Endothelial cell of umbilical vein (primary cell): ENCODE data around the gene ERO1A. TPM values are rescaled to one million over a fixed set of nuclear protein-coding genes. Genes with fewer than 3 reads are reported as not detected.

Source experiments
- BruUV-seq: library from RNA; stranded (reverse); fragments of 400-500 nt; replicated peaks from 2 replicates; lab custom pipeline; 2021; lab: Mats Ljungman, UMichigan
- CTCF ChIA-PET: fragments of 300-600, 350-600 bp; sonication (Branson Sonifier 250); formaldehyde crosslinking; loops from one replicate; lab custom pipeline; 2021; ENCODE audit warnings: antibody characterized with exemption, inconsistent platforms; lab: Charles Lee
- POLR2A ChIA-PET: fragments of 300-600, 350-600 bp; sonication (Branson Sonifier 250); formaldehyde crosslinking; loops from one replicate; lab custom pipeline; 2021; ENCODE audit warnings: antibody characterized with exemption, inconsistent platforms; lab: Charles Lee
- DNase-seq: peaks from one replicate; pipeline ENCODE4 v3.0.0-alpha.2; 2011; ENCODE audit warnings: low read depth, low spot score
- FAIRE-seq: peaks from 2 replicates; lab custom pipeline; 2011; peaks lifted over from hg19 to GRCh38; lab: Jason Lieb, UNC
- H2AFZ ChIP-seq: 2 replicates; pipeline ENCODE4 v1.6.0; 2012; ENCODE audit warnings: low read depth, low read length, control low read depth, inconsistent platforms
- H3K27ac ChIP-seq: 2 replicates; pipeline ENCODE4 v1.5.1; 2011; ENCODE audit warnings: low read depth, mild to moderate bottlenecking, control low read depth, low read length, moderate library complexity; ENCODE audit not compliant: insufficient read depth
- H3K27me3 ChIP-seq, 2 experiments: 2 replicates each; pipeline versions ENCODE4 v1.6.0 to v1.6.1; 2011; ENCODE audit warnings: low read length in 2 of 2, mixed read lengths in 1 of 2; ENCODE audit not compliant: control insufficient read depth in 2 of 2, insufficient read depth in 2 of 2
- H3K36me3 ChIP-seq, 2 experiments: 2 replicates in 1 of 2; 3 replicates in 1 of 2; pipeline ENCODE4 v1.5.1; 2011; ENCODE audit warnings: low read length in 2 of 2, mild to moderate bottlenecking in 1 of 2, moderate library complexity in 1 of 2; ENCODE audit not compliant: control insufficient read depth in 2 of 2, insufficient read depth in 2 of 2; ENCODE audit errors: extremely low read depth in 1 of 2
- H3K4me1 ChIP-seq: 3 replicates; pipeline ENCODE4 v1.5.1; 2011; ENCODE audit warnings: mild to moderate bottlenecking, low read length; ENCODE audit not compliant: control insufficient read depth, insufficient read depth; ENCODE audit errors: extremely low read depth
- H3K4me2 ChIP-seq: 2 replicates; pipeline ENCODE4 v1.6.1; 2011; ENCODE audit warnings: low read length, control low read depth, mixed read lengths; ENCODE audit not compliant: insufficient read depth
- H3K4me3 ChIP-seq, 3 experiments: fragments of 200-600 bp in 1 of 3; sonication (generic), shearing (Covaris generic) in 1 of 3; replicated peaks in 1 of 3; 2 replicates each; pipeline ENCODE4 v1.5.1; 2011 to 2016; ENCODE audit warnings: control low read depth in 3 of 3, low read length in 3 of 3, mild to moderate bottlenecking in 2 of 3, inconsistent platforms in 1 of 3, low read depth in 1 of 3, moderate library complexity in 1 of 3; ENCODE audit not compliant: insufficient read depth in 1 of 3
- H3K79me2 ChIP-seq: 2 replicates; pipeline ENCODE4 v1.6.0; 2012; ENCODE audit warnings: low read length, inconsistent platforms; ENCODE audit not compliant: control insufficient read depth, insufficient read depth
- H3K9ac ChIP-seq: replicated peaks from 2 replicates; pipeline ENCODE3; 2011; ENCODE audit warnings: low read length, control low read depth; ENCODE audit not compliant: insufficient read depth; ENCODE audit errors: extremely low read depth
- H3K9me1 ChIP-seq: replicated peaks from 3 replicates; pipeline ENCODE4 v1.6.0; 2011; ENCODE audit warnings: mild to moderate bottlenecking, low read length; ENCODE audit not compliant: control insufficient read depth, insufficient read depth; ENCODE audit errors: extremely low read depth
- H3K9me3 ChIP-seq: replicated peaks from 2 replicates; pipeline ENCODE4 v1.5.1; 2012; ENCODE audit warnings: low read length, inconsistent platforms; ENCODE audit not compliant: control insufficient read depth, insufficient read depth
- H4K20me1 ChIP-seq: replicated peaks from 2 replicates; pipeline ENCODE3; 2011; ENCODE audit warnings: mild to moderate bottlenecking, low read length; ENCODE audit not compliant: control insufficient read depth, insufficient read depth; ENCODE audit errors: extremely low read depth
- EZH2 ChIP-seq: IDR thresholded peaks from 2 replicates; pipeline ENCODE4 v1.6.1; 2012; ENCODE audit warnings: borderline replicate concordance, low read depth, mild to moderate bottlenecking, moderate library complexity, low read length, inconsistent platforms; ENCODE audit not compliant: severe bottlenecking
- FOS ChIP-seq: IDR thresholded peaks from 2 replicates; pipeline ENCODE4 v1.6.1; 2011; ENCODE audit warnings: mild to moderate bottlenecking, low read length, moderate library complexity, borderline replicate concordance; ENCODE audit not compliant: insufficient read depth
- GATA2 ChIP-seq: IDR thresholded peaks from 2 replicates; pipeline ENCODE4 v1.7.0; 2011; ENCODE audit warnings: low read depth, mild to moderate bottlenecking, moderate library complexity, mixed read lengths, low read length; ENCODE audit not compliant: insufficient read length, insufficient read depth
- JUN ChIP-seq: IDR thresholded peaks from 2 replicates; pipeline ENCODE4 v1.6.1; 2011; ENCODE audit warnings: borderline replicate concordance, low read depth; ENCODE audit not compliant: insufficient read length, insufficient read depth
- MYC ChIP-seq: IDR thresholded peaks from one replicate; pipeline ENCODE4 v1.6.1; 2011; ENCODE audit warnings: mild to moderate bottlenecking, low read depth, low read length
- POLR2A ChIP-seq: IDR thresholded peaks from 2 replicates; pipeline ENCODE4 v1.6.1; 2012; ENCODE audit warnings: low read depth, mild to moderate bottlenecking, control low read depth, low read length
- POLR2AphosphoS5 ChIP-seq: IDR thresholded peaks from 2 replicates; pipeline ENCODE4 v1.6.1; 2012; ENCODE audit warnings: low read depth, mild to moderate bottlenecking, control low read depth, low read length, moderate library complexity; ENCODE audit not compliant: insufficient read depth
- dilution Hi-C: fragments of 300-500 bp; cut with MboI; formaldehyde crosslinking; loops from one replicate; pipeline ENCODE4 v1.15.0; 2019; ENCODE audit warnings: low sequenced_read_pairs; ENCODE audit not compliant: extremely low pct_ligation_motif_present
- intact Hi-C: fragments of 100-400 bp; cut with micrococcal nuclease; formaldehyde crosslinking; loops from one replicate; pipeline ENCODE4 v1.10.0; 2022
- polyA plus RNA-seq, 4 experiments: library from polyadenylated mRNA; depleted of rRNA in 3 of 4; stranded (reverse) in 3 of 4; unstranded in 1 of 4; fragments of >200 nt; gene quantifications; 2 replicates each; pipeline versions ENCODE4 v1.2.1 to v1.2.3, GENCODE V29; 2011 to 2012; ENCODE audit warnings: missing spikeins in 1 of 4
- total RNA-seq: library from RNA; stranded (reverse); gene quantifications from 2 replicates; pipeline ENCODE4 v1.2.3, GENCODE V29; 2021
- TF ChIP-seq, protein P1 (sequence below), 2 donors: IDR thresholded peaks; 1 replicate in 1 of 2; 2 replicates in 1 of 2; pipeline ENCODE4 v1.5.1; 2011; ENCODE audit warnings: low read length in 2 of 2, mild to moderate bottlenecking in 2 of 2, moderate library complexity in 2 of 2, control low read depth in 1 of 2, inconsistent platforms in 1 of 2, low read depth in 1 of 2; ENCODE audit not compliant: insufficient read depth in 1 of 2; ENCODE audit errors: extremely low read depth in 1 of 2
- TF ChIP-seq, protein P2 (sequence below): IDR thresholded peaks from 2 replicates; pipeline ENCODE4 v1.6.1; 2011; ENCODE audit not compliant: insufficient read depth, insufficient read length

The ERO1A gene
- total and polyA plus RNA-seq, 2 donors (not counting 3 experiments of a cell fraction or from before 2014, with no cell fraction given) = 20.7 to 71.4 TPM

DNA sequence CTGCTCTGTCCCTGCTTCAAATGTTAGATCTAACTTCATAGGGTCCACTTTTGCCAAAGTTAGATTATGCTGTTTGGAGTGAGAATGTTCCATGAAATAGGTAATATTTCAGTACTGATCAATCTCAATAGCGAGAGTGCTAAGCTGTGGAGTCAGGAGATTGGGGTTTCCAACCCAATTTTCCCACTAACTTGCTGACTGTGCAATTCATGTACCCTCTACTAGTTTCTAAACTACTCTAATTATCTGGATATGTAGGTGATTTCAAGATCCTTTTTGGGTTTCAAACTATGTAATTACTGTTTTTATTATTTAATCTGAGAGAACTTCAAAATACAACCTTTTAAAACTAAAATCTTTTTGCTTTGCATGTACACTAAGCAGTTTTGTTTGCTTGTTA is 96.8 kb downstream of the ERO1A start:
- H3K9me3 ChIP-seq = no peaks in the 10 kb centered on the region
- no peaks in the 10 kb centered on the region for H3K4me1 ChIP-seq
- no peaks in the 10 kb centered on the region for H3K9me1 ChIP-seq
- BruUV-seq = no TSS peak
- H3K4me2 ChIP-seq = no peak overlapping the region
- TF ChIP-seq EZH2 (no peak), FOS (no peak), JUN (no peak), GATA2 (no peak), MYC (no peak), POLR2AphosphoS5 (no peak), POLR2A (no peak)
- TF ChIP-seq, protein P1, sequence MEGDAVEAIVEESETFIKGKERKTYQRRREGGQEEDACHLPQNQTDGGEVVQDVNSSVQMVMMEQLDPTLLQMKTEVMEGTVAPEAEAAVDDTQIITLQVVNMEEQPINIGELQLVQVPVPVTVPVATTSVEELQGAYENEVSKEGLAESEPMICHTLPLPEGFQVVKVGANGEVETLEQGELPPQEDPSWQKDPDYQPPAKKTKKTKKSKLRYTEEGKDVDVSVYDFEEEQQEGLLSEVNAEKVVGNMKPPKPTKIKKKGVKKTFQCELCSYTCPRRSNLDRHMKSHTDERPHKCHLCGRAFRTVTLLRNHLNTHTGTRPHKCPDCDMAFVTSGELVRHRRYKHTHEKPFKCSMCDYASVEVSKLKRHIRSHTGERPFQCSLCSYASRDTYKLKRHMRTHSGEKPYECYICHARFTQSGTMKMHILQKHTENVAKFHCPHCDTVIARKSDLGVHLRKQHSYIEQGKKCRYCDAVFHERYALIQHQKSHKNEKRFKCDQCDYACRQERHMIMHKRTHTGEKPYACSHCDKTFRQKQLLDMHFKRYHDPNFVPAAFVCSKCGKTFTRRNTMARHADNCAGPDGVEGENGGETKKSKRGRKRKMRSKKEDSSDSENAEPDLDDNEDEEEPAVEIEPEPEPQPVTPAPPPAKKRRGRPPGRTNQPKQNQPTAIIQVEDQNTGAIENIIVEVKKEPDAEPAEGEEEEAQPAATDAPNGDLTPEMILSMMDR (IDR thresholded peaks at IDR 0.05; ENCODE audit: extremely low read depth in 1 of 2, insufficient read depth in 1 of 2, low read depth in 1 of 2, low read length in 2 of 2) = no peak
- TF ChIP-seq, protein P2, sequence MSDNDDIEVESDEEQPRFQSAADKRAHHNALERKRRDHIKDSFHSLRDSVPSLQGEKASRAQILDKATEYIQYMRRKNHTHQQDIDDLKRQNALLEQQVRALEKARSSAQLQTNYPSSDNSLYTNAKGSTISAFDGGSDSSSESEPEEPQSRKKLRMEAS = no peak
- FAIRE-seq (no peak), DNase-seq (no peak)
- H3K4me3 ChIP-seq = no peak overlapping the region
- intact Hi-C loops (no loop called here), dilution Hi-C loops (no loop called here)
- H3K27me3 ChIP-seq = no peaks in the 10 kb centered on the region
- no peak overlapping the region for H2AFZ ChIP-seq
- H3K79me2 ChIP-seq = no peaks in the 10 kb centered on the region
- no peak overlapping the region for H3K27ac ChIP-seq
- POLR2A ChIA-PET = no interaction called here
- H3K9ac ChIP-seq = no peak overlapping the region
- H3K36me3 ChIP-seq = no peaks in the 10 kb centered on the region
- no peaks in the 10 kb centered on the region for H4K20me1 ChIP-seq
- CTCF ChIA-PET = interaction anchor here (1.2 kb wide), 1 partner anchor 37 kb away, joined by 4 read pairs; no protein-coding TSS in a partner anchor
